CD4-positive, alpha-beta T cell treated with Interleukin-10 for 1 hour (primary cell): ENCODE measurements around the gene DNAAF9.

Source experiments
- DNase-seq: peaks from one replicate; pipeline ENCODE4 v3.0.0-alpha.2; 2020

The DNAAF9 gene

DNA sequence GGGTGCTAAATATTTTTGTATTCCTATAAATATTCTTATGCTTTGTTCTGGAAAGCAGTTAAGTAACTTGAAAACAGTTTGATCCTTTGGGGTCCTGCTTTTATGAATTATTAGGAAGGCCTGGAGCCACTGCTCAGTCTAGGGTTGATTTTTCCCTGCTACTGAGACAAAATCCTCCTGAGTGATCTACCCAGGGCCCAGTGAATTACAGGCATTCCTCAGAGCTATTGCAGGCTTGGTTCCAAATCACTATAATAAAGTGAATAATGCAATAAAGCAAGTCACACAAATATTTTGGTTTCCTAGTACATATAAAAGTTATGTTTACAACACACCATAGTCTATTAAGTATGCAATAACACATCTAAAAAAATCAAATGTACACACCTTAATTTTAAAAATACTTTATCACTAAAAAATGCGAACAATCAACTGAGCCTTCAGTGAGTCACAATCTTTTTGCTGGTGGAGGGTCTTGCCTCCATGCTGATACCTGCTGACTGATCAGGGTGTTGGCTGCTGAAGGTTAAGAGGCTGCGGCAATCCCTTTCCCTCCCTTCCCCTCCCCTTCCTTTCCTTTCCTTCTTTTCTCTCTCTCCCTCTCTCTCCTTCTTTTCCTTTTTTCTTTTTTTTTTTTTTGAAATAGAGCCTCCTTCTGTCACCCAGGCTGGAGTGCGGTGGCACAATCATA is 43.0 kb downstream of the DNAAF9 start:
- no peak for DNase-seq

DNA sequence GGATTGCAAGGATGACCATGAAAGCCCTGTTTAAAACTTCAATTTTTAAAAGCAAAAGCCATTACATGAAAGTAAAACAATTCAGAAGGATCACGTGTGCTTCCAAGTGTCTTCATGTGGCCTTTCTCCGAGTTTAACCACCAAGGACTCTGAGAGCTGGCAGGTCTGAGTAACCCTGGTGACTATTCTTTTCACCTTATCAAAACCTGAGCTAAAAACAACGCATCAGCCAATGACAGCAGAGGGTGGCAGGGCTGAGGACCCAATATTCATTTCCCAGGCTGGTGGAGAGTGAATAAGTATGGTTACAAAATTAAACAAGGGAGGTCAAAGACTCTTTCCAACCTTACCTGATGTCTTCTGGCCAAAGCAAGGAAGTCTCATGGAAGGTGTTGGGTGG is 46.7 kb downstream of the DNAAF9 start:
- no peak for DNase-seq

DNA sequence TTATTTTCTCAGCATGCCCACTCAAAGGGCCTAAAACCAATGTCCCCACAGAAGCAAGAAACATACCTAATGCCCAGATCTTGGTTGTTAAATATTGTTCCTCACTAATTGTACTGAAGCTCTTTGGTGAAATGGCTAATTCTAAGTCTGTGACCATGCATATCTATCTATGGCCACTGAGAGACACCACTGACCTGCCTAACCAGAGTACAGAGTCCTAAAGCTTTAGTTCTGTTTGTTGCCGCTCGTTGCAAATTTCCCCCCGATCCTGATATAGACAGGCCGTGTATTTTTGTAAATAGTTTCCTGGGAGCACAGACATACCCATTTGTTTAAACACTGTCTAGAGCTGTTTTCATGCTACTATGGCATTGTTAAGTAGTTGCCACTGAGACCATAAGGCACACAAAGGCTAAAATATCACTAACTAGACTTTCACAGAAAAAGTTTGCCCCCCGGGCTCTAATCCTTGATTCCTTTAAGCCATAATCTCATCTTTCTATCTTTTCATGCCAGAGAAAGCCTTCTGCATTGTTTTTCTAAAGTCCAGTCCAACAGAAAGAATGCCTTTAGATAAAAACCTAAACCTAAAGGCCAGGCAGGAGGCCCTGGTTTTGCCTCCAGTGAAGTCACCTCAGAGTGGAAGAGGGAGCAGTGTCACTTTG is 48.7 kb downstream of the DNAAF9 start:
- no peak for DNase-seq
